Hematopoietic multipotent progenitor cell treated with erythropoietin and hydrocortisone succinate and interleukin-3 and kit ligand, for 8 days (in vitro differentiated cells): ENCODE measurements around the gene ADARB2.

Source experiments
- DNase-seq: peaks from one replicate; pipeline ENCODE4 v3.0.0-alpha.2; 2015

Gene ADARB2

GRCh38 chr10:1376384-1376945 is 360.9 kb downstream of the ADARB2 start:
- no peak for DNase-seq

- DNase-seq: no peak
These were observed 361.8 kb downstream of the ADARB2 start for GRCh38 chr10:1375346-1376170.

GRCh38 chr10:1374511-1375345 is 362.6 kb downstream of the ADARB2 start:
- no peak for DNase-seq

- DNase-seq: no peak
These were observed 364.0 kb downstream of the ADARB2 start for GRCh38 chr10:1373287-1373686.

- no peak for DNase-seq
These were observed 365.1 kb downstream of the ADARB2 start for GRCh38 chr10:1372212-1372611.

- DNase-seq: no peak
These were observed 367.0 kb downstream of the ADARB2 start for GRCh38 chr10:1370298-1370697.

- no peak for DNase-seq
These were observed 367.7 kb downstream of the ADARB2 start for GRCh38 chr10:1369665-1370064.

GRCh38 chr10:1369197-1369596 is 368.1 kb downstream of the ADARB2 start:
- DNase-seq: no peak

- peak; percentile 43 for DNase-seq
These were observed 368.5 kb downstream of the ADARB2 start for GRCh38 chr10:1368842-1369171.

GRCh38 chr10:1367938-1368841 is 369.1 kb downstream of the ADARB2 start:
- no peak for DNase-seq

GRCh38 chr10:1366811-1367425 is 370.4 kb downstream of the ADARB2 start:
- no peak for DNase-seq

- no peak for DNase-seq
These were observed 371.0 kb downstream of the ADARB2 start for GRCh38 chr10:1366322-1366691.

GRCh38 chr10:1365540-1366321 is 371.6 kb downstream of the ADARB2 start:
- no peak for DNase-seq

- no peak for DNase-seq
These were observed 373.0 kb downstream of the ADARB2 start for GRCh38 chr10:1364151-1364910.

GRCh38 chr10:1363446-1364121 is 373.7 kb downstream of the ADARB2 start:
- no peak for DNase-seq

GRCh38 chr10:1362589-1363445 is 374.5 kb downstream of the ADARB2 start:
- DNase-seq: no peak

GRCh38 chr10:1361411-1362105 is 375.8 kb downstream of the ADARB2 start:
- DNase-seq: no peak

GRCh38 chr10:1360558-1361164 is 376.7 kb downstream of the ADARB2 start:
- no peak for DNase-seq
